ENCODE results near the gene KIAA1217.

- no peak for TF ChIP-seq CTCF (IDR thresholded peaks at IDR 0.05)
- no peak for TF ChIP-seq POLR2A (IDR thresholded peaks at IDR 0.05)
These were observed 223.8 kb downstream of the KIAA1217 start for GRCh38 chr10:24432478-24433416.

Data from thyroid gland (tissue), 4 donors.